HG03460 (cell line): ENCODE data around the gene TIMM50.
A peak's percentile ranks its signal among the peaks of the same experiment; 100 is the strongest.
"Not testable (repeated sequence)": the region's sequence is repeated elsewhere in the genome, so short reads cannot be mapped to it uniquely, and the experiment has no call there.

Experiments used
- ATAC-seq: cut with Tn5 transposase; IDR thresholded peaks from one replicate; pipeline ENCODE4 v1.9.1; 2021; ENCODE audit not compliant: unreplicated experiment

Gene TIMM50

DNA sequence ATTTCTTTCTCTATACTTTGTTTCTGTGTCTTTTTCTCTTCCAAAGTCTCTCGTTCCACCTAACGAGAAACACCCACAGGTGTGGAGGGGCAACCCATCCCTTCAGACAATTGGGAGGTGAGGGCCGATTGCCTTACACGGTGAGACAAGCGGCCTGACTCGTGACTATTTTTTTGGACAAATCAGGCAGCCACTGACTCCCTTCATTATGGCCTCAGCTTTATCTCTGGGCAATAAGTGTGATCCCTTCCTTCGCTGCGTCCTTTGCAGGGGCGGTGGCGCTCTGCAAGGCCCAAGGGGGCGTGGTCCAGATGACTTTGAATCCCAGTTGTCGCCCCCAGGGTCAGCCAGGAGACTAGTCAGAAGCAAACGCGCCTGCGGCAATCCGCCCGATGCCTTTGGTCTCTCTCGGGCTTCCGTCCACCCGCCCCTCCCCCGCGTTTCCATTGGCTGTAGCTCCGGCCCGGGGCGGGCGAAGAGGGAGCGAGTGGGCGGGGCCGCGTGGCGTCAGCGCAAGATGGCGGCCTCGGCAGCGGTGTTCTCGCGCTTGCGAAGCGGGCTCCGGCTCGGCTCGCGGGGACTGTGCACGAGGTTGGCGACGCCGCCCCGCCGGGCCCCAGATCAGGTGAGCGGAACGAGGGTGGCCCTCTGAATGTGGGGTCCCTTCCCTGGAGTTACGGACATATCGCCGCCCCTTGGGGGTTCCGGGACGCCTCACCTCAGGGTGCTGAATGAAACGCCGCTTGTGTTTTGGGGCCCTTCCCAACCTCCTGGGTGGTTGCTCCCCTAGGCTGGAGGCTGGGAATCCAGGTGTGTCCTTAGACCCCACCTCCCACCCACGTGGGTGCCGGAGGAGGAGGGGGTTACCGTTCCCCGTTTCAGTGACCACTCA is at the start of gene TIMM50:
Gene TIMM50, plus strand, starts transcription at position 502 of the 892 bp plus-strand sequence. Its CDS starts 16 bp downstream, at position 518.
- peak; percentile 83 for ATAC-seq

- ATAC-seq = no peak
Measured at GRCh38 chr19:39432677-39433025, 48.0 kb upstream of the TIMM50 start.

DNA sequence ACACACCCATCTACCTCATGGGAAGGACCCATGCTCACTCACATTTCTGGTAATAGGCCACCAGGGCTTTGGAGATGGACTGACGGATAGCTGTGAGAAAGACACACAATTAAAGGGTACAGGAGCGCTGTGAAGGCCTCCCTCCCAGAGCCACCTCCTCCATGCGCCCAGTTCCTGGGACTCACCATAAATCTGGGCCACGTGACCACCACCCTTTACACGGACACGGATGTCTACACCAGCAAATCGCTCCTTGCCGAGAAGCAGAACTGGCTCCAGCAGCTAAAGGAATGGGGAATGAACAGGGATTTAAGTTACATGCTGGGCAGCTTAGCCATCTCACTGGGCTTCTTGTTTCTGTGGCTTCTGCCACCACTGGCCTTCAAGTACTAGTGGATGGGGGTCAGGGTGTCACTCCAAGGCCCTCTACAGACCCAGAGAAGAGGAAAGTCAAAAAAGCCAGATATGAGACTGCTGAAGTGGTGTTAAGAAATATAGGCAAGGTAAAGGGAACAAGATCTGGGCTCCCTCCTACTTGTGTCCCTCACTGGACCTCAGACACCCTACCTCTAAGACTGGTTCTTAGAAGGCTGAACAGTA is 47.1 kb upstream of the TIMM50 start:
- ATAC-seq = no peak

GRCh38 chr19:39434123-39435076 is 46.2 kb upstream of the TIMM50 start:
- ATAC-seq = no peak

GRCh38 chr19:39435499-39436349 is 44.9 kb upstream of the TIMM50 start, which contains the start of gene RPS16:
RPS16 (minus strand) TSS chr19:39435949; CDS start chr19:39435895, 54 bp downstream.
- ATAC-seq = peak; percentile 82

DNA sequence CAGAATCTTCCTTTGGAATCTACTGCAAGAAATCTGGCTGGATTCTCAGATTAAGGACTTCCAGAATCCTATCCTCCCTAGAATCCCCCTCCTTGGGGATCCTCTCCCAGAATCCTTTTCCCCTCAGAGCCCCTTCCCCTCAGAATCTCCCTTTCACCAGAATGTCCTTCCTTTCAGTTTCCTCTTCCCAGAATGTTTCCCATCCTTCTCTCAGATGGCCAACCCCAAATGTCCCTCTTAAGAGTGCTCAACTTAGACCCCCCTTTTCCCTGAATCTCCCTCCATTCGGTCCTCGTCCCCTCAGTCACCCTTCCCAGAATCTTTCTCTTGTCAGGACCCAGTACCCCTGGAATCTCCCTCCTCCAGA is 44.3 kb upstream of the TIMM50 start:
- ATAC-seq = no peak

DNA sequence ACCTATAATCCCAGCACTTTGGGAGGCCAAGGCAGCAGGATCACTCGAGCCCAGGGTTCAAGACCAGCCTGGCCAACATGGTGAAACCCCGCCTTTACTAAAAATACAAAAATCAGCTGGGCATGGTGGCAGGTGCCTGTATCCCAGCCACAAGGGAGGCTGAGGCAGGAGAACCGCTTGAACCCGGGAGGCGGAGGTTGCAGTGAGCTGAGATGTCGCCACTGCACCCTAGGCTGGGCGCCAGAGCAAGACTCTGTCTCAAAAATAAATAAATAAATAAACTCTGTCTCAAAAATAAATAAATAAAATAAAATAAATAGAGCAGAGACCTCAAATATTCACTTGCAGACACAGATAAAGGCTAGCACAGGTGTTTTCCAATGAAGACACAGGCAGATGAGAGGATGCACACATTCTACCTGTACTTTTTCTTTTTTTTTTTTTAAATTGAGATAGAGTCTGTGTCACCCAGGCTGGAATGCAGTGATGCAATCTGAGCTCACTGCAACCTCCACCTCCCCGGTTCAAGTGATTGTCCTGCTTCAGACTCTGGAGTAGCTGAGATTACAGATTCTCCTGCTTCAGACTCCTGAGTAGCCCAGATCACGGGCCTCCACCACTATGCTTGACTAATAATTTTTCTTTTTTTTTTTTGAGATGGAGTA is 42.2 kb upstream of the TIMM50 start:
- ATAC-seq = no peak

- ATAC-seq = no peak
Measured at GRCh38 chr19:39444598-39445195, 35.9 kb upstream of the TIMM50 start.

GRCh38 chr19:39445196-39446111 is 35.2 kb upstream of the TIMM50 start, which contains the start of gene SUPT5H:
SUPT5H (plus strand) TSS chr19:39445582; CDS start chr19:39445891, 309 bp downstream.
- peak; percentile 84 for ATAC-seq

- ATAC-seq = no peak
Measured at GRCh38 chr19:39446365-39447084, 34.1 kb upstream of the TIMM50 start.

- ATAC-seq = no peak
Measured at GRCh38 chr19:39448271-39448670, 32.4 kb upstream of the TIMM50 start.

DNA sequence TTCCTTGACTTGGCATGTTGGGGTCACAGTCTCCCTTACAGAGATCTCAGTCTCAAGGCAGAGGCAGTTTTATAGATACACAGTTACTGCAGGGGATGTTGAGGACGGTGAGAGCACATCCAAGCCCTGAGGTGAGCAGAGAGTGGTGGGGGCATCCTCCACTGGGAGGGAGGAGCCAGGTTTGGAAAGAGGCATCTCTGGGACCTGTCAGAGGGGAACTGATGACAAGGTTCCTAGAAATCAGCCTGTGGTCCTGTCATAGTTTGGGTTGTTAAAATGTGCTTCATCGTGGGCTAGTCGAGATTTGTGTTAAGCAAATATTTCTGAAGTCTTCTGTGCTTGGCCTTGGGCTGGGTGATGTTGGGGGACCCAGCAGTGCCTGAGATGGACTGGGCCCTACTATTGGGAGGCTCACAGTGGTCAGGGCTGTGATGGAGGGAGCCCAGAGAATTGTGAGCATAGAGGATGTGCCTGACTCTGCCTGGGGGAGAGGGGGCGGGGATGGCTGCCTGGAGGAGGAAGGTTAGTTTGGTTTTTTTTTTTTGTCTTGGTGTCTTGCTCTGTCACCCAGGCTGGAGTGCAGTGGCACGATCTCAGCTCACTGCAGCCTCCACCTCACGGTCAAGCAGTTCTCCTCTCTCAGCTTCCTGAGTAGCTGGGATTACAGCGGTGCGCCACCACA is 31.4 kb upstream of the TIMM50 start:
- no peak for ATAC-seq

GRCh38 chr19:39451257-39451656 is 29.4 kb upstream of the TIMM50 start:
- not testable (repeated sequence) for ATAC-seq

- no peak for ATAC-seq
Measured at GRCh38 chr19:39463403-39463802, 17.2 kb upstream of the TIMM50 start.

DNA sequence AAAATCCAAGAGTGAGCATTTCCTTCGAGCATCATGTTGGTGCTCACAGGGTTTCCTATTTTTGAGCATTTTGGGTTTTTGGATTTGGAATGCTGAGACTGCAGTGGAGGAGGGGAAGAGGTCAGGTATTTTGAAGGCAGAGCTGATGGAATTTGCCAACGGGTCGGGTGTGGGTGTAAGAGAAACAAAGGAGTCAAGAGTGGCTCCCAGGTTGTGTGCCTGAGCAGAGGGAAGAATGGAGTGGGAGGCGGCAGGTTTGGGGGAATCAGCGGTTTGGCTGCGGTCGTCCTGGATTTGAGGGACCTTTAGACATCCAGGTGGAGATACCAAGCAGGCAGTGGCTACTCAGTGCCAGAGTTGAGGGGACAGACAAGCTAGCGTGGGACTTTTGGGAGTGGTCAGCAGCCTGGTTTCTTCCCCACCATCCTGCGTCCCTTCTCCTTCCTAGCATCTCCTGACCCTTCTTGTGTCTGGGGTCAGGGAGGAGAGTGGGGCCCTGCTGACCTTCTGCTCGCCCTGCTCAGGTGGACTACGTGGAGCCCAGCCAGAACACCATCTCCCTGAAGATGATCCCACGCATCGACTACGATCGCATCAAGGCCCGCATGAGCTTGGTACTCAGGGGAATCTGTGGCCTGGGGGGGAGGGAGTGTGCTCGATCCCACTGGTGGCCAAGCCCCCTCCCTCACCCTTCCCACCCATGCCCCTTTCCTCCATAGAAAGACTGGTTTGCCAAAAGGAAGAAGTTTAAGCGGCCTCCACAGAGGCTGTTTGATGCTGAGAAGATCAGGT is 14.5 kb upstream of the TIMM50 start:
- no peak for ATAC-seq

DNA sequence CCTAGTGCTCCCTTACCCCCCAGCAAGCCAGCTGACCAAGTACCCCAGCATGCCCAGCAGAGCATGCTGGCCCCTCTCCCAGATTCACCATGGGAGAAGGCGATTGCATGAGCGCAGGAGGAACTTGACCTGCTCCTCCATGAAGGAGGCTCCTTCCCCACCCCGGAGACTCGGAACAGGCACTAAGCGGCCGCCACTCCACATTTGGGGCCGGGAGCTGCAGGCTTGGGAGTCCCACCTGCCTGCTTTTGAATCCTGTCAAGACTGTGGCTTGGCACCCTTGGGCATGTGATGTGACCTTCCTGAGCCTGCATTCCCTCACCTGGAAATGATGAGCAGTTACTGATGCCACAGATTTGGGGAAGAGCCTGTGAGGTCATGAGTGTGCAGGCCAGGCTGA is 12.7 kb upstream of the TIMM50 start:
- ATAC-seq = no peak
